Loucy (cell line): Measurements from ENCODE around the gene EFNA5.

Source experiments
- H2AFZ ChIP-seq: fragments of 200-600 bp; sonication (generic); 2 replicates; pipeline ENCODE4 v1.6.0; 2016; ENCODE audit warnings: antibody characterized with exemption, mild to moderate bottlenecking, low read length, moderate library complexity
- H3F3A ChIP-seq: fragments of 200-600 bp; 2 replicates; pipeline ENCODE4 v1.6.0; 2016; ENCODE audit warnings: antibody characterized with exemption, low read depth, mild to moderate bottlenecking
- H3K27me3 ChIP-seq: fragments of 200-600 bp; sonication (generic); 2 replicates; pipeline ENCODE4 v1.6.1; 2014; ENCODE audit warnings: low read length, mild to moderate bottlenecking; ENCODE audit not compliant: insufficient read depth, poor library complexity, severe bottlenecking
- H3K36me3 ChIP-seq: fragments of 200-600 bp; sonication (generic); 2 replicates; pipeline ENCODE4 v1.6.1; 2016; ENCODE audit warnings: low read length; ENCODE audit not compliant: insufficient read depth
- H3K4me1 ChIP-seq: fragments of 200-600 bp; sonication (generic); 2 replicates; pipeline ENCODE4 v1.5.1; 2014; ENCODE audit warnings: low read length, mild to moderate bottlenecking; ENCODE audit not compliant: insufficient read depth, poor library complexity, severe bottlenecking
- H3K4me2 ChIP-seq: fragments of 200-600 bp; sonication (generic); 2 replicates; pipeline ENCODE4 v1.6.0; 2014; ENCODE audit warnings: antibody characterized with exemption, low read length, low read depth, mild to moderate bottlenecking; ENCODE audit not compliant: poor library complexity, severe bottlenecking
- H3K4me3 ChIP-seq: fragments of 200-600 bp; sonication (generic); 2 replicates; pipeline ENCODE4 v1.5.1; 2014; ENCODE audit warnings: low read length, mild to moderate bottlenecking, mixed read lengths; ENCODE audit not compliant: poor library complexity, severe bottlenecking
- H3K79me2 ChIP-seq: fragments of 200-600 bp; sonication (generic); 2 replicates; pipeline ENCODE4 v1.6.1; 2014; ENCODE audit warnings: low read length; ENCODE audit not compliant: insufficient read depth
- H3K9ac ChIP-seq: fragments of 200-600 bp; sonication (generic); 2 replicates; pipeline ENCODE4 v1.6.0; 2014; ENCODE audit warnings: mild to moderate bottlenecking, low read depth, low read length, moderate library complexity; ENCODE audit not compliant: poor library complexity, severe bottlenecking
- H3K9me2 ChIP-seq: fragments of 200-600 bp; sonication (generic); replicated peaks from 2 replicates; pipeline ENCODE4 v1.6.1; 2016; ENCODE audit warnings: low read depth, low read length, mixed read lengths
- H3K9me3 ChIP-seq: fragments of 200-600 bp; sonication (generic); 2 replicates; pipeline ENCODE4 v1.6.1; 2014; ENCODE audit warnings: mild to moderate bottlenecking, antibody characterized with exemption, low read length, low read depth; ENCODE audit not compliant: insufficient read depth
- H4K20me1 ChIP-seq: fragments of 200-600 bp; sonication (generic); 2 replicates; pipeline ENCODE4 v1.6.0; 2014; ENCODE audit warnings: antibody characterized with exemption, low read length, mild to moderate bottlenecking; ENCODE audit not compliant: insufficient read depth, poor library complexity, severe bottlenecking
- EZH2phosphoT487 ChIP-seq: fragments of 200-600 bp; IDR thresholded peaks from 2 replicates; pipeline ENCODE4 v1.6.1; 2018; ENCODE audit warnings: antibody characterized with exemption, mild to moderate bottlenecking, moderate library complexity, borderline replicate concordance
- TF ChIP-seq, protein P1 (sequence below): fragments of 200-600 bp; sonication (generic); conservative IDR thresholded peaks from 2 replicates; pipeline ENCODE4 v1.5.1; 2014; ENCODE audit warnings: mild to moderate bottlenecking, antibody characterized with exemption, low read length

EFNA5 gene

DNA sequence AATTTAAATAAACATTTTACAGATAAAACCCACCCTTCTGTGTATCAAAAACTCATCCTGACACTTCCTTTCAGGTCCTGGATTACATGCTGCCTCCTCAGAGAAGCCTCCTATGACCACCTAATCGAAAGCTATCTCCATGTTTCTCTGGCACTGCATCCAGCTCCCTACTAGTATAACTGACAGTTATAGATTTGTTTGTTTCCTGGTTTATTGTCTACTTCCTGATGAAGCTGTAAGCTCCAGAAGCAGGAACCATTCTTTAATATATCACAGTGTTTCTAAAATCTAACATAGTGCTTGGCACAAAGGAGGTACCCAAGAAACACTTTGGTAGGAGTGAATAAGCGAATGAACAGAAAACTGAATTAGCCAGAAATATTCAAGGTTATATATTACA lies 270.4 kb downstream of the EFNA5 start:
- Histone ChIP-seq H3K27me3 (no peaks in the 10 kb centered on the region), H3K4me1 (no peaks in the 10 kb centered on the region), H3K9me2 (no peaks in the 10 kb centered on the region), H3K9me3 (no peaks in the 10 kb centered on the region), H3K79me2 (no peaks in the 10 kb centered on the region), H3K4me3 (no peak overlapping the region), H3K9ac (no peak overlapping the region), H3K4me2 (no peak overlapping the region), H3F3A (no peaks in the 10 kb centered on the region), H4K20me1 (no peaks in the 10 kb centered on the region), H2AFZ (no peak overlapping the region), H3K36me3 (no peaks in the 10 kb centered on the region)
- TF ChIP-seq, protein P1, sequence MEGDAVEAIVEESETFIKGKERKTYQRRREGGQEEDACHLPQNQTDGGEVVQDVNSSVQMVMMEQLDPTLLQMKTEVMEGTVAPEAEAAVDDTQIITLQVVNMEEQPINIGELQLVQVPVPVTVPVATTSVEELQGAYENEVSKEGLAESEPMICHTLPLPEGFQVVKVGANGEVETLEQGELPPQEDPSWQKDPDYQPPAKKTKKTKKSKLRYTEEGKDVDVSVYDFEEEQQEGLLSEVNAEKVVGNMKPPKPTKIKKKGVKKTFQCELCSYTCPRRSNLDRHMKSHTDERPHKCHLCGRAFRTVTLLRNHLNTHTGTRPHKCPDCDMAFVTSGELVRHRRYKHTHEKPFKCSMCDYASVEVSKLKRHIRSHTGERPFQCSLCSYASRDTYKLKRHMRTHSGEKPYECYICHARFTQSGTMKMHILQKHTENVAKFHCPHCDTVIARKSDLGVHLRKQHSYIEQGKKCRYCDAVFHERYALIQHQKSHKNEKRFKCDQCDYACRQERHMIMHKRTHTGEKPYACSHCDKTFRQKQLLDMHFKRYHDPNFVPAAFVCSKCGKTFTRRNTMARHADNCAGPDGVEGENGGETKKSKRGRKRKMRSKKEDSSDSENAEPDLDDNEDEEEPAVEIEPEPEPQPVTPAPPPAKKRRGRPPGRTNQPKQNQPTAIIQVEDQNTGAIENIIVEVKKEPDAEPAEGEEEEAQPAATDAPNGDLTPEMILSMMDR: no peak
- no peak for TF ChIP-seq EZH2phosphoT487

DNA sequence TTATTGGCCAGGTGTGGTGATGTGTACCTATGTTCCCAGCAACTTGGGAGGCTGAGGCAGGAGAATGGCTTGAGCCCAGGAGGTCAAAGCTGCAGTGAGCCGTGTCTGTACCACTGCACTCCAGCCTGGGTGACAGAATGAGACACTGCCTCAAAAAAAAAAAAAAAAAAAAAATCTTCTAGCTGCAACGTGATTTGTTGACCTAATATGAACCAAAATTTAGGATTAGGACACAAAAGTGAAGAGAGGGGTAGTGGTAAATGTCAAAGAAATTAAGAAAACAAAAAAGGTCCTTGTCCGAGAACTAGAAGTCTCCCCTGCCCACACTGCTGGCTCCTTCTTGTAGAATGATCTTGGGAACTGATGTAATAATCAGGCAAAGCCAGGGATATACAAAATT lies 272.0 kb downstream of the EFNA5 start:
- Histone ChIP-seq H3K9me3 (no peaks in the 10 kb centered on the region), H2AFZ (no peak overlapping the region), H3K9ac (no peak overlapping the region), H3K4me2 (no peak overlapping the region), H3K36me3 (no peaks in the 10 kb centered on the region), H3K27me3 (no peaks in the 10 kb centered on the region), H3K4me1 (no peaks in the 10 kb centered on the region), H3K9me2 (no peaks in the 10 kb centered on the region), H3K4me3 (no peak overlapping the region), H4K20me1 (no peaks in the 10 kb centered on the region), H3K79me2 (no peaks in the 10 kb centered on the region), H3F3A (no peaks in the 10 kb centered on the region)
- TF ChIP-seq, protein P1: no peak
- TF ChIP-seq EZH2phosphoT487: no peak

DNA sequence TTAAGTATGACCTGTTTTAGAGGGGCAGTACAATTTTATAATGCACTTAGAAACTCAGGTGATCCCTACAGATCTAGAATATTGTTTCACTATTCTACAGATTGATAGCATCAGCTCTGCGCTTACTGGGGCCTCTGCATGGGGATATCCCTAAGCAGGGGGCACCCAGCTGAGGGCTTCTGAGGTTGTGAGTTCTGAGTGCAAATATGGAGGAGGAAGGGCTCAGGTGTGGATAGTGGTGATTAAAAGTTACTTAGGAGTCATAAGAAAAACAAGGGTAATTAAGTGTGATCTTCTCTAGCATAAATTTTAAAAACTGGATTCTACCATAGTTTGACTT lies 274.4 kb downstream of the EFNA5 start:
- H3K4me2 ChIP-seq: no peak overlapping the region
- no peak overlapping the region for H2AFZ ChIP-seq
- H3K9ac ChIP-seq: no peak overlapping the region
- no peaks in the 10 kb centered on the region for H4K20me1 ChIP-seq
- no peaks in the 10 kb centered on the region for H3K9me3 ChIP-seq
- no peak overlapping the region for H3K4me3 ChIP-seq
- H3K9me2 ChIP-seq: no peaks in the 10 kb centered on the region
- no peaks in the 10 kb centered on the region for H3K79me2 ChIP-seq
- H3K27me3 ChIP-seq: no peaks in the 10 kb centered on the region
- H3K4me1 ChIP-seq: no peaks in the 10 kb centered on the region
- H3F3A ChIP-seq: no peaks in the 10 kb centered on the region
- TF ChIP-seq, protein P1: no peak
- no peak for TF ChIP-seq EZH2phosphoT487
- H3K36me3 ChIP-seq: no peaks in the 10 kb centered on the region
